Measurements from ENCODE around the gene FOXP1. TPM values are rescaled to one million over a fixed set of nuclear protein-coding genes. Genes with fewer than 3 reads are reported as not detected.

FOXP1 gene
- total RNA-seq, 2 donors from 2014 or later, result 101 to 171 TPM

DNA sequence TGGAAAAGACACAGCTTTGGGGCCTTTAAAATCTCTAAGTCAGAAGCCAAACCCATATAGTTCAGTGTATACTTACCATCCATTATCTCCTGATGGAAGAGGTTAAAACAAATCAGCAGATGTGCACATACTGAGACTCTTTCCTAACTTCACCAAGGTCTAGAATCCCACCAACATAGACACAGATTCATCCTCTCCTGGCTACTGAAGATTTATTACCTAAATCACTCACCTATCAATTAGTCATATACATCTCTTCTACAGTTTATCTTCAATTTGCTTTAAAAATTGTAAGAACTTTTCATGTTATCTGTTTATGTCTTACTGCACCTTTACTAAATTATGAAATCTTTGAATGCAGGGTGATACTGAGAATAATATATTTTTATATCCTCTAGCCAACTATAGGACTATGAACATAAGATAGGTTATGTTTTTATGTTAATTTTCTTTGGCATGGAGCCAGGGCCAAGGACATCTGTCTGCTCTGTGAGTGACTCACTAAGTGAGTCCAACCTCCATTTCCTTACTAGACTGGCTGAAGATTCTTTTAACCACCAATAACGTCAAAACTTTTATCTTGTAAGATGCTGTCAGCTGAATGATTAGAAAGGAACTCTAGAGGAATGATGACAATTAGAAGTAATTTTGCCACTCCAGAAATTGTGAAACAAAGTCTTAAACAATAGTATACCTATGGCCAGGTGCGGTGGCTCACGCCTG, 397.6 kb downstream of the FOXP1 start:
- H3K27ac Mint-ChIP-seq, result peak overlapping the region; percentile 65
- H3K27me3 Mint-ChIP-seq, result no peaks in the 10 kb centered on the region
- H3K36me3 Mint-ChIP-seq (ENCODE audit: low read depth), result peaks cover 40% of the 10 kb centered on the region
- peaks cover 4% of the 10 kb centered on the region for H3K9me3 Mint-ChIP-seq
- peaks cover 23% of the 10 kb centered on the region for H3K4me1 Mint-ChIP-seq
- peak overlapping the region; percentile 28 for H3K4me3 Mint-ChIP-seq
- peak; percentile 78 for ATAC-seq (replicated peaks)

DNA sequence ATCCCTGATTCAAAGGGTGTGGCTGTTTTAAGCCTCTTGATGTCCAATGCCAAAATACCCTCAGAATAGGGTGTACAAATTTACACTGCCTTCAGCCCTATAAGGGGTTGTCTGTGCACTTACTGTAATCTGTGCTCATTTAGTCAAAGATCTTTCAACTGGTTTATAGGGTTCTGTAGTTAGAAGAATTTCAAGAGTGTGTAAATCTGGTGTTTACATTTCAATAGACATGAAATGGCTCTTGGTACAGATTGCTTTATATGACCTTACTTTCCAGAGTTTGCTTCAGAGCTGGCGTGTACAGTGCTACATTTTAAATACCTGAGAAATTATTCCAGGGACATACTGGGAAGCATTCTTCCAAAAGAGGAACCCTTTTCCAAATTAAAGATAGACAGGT, 399.3 kb downstream of the FOXP1 start:
- Mint-ChIP-seq H3K27me3 (no peaks in the 10 kb centered on the region), H3K9me3 (no peaks in the 10 kb centered on the region), H3K27ac (no peak overlapping the region), H3K4me1 (peaks cover 13% of the 10 kb centered on the region), H3K4me3 (no peak overlapping the region), H3K36me3 (ENCODE audit: low read depth) (peaks cover 45% of the 10 kb centered on the region)
- ATAC-seq (replicated peaks), result no peak

DNA sequence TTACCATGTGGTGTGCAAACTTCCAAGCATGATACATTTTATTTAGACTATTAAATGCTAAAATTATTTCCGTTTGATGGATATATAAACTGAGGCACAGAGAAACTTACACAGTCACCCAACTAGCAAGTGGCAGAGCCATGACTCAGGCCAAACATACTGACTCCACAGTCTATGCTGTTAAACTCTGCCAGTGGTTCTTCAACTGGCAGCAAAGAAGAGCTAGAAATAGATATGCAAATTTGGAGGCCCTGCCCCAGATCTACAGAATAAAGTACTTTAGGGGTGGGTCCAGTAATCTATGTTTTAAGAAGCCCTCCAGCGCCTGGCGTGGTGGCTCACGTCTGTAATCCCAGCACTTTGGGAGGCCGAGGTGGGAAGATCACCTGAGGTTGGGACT, 400.0 kb downstream of the FOXP1 start:
- H3K27ac Mint-ChIP-seq, result no peak overlapping the region
- H3K9me3 Mint-ChIP-seq, result no peaks in the 10 kb centered on the region
- H3K36me3 Mint-ChIP-seq (ENCODE audit: low read depth), result peaks cover 40% of the 10 kb centered on the region
- peaks cover 8% of the 10 kb centered on the region for H3K4me1 Mint-ChIP-seq
- no peak for ATAC-seq (replicated peaks)
- no peak overlapping the region for H3K4me3 Mint-ChIP-seq
- H3K27me3 Mint-ChIP-seq, result no peaks in the 10 kb centered on the region

DNA sequence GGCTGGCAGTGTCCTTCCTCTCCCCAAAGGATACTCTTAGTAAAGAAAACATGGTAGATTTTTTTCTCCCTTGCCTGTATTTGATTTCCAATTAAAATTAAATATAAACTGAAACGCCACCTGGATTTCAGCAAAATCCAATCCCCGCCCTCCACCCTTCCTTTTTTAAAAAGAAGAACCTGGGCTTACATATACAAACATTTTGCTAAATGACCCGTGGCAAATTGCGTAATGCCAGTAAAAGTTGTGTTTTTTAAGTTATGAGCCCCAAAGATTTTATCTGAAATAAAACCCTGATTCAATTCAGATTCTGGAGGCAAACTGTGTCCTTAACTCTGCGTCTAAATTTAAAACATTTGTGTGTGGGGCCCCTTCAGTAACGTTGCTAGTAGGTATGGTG, 403.0 kb downstream of the FOXP1 start:
- no peak overlapping the region for H3K27ac Mint-ChIP-seq
- peaks cover 43% of the 10 kb centered on the region for H3K36me3 Mint-ChIP-seq (ENCODE audit: low read depth)
- no peak overlapping the region for H3K4me3 Mint-ChIP-seq
- no peaks in the 10 kb centered on the region for H3K9me3 Mint-ChIP-seq
- H3K27me3 Mint-ChIP-seq, result no peaks in the 10 kb centered on the region
- no peak for ATAC-seq (replicated peaks)
- H3K4me1 Mint-ChIP-seq, result no peaks in the 10 kb centered on the region

DNA sequence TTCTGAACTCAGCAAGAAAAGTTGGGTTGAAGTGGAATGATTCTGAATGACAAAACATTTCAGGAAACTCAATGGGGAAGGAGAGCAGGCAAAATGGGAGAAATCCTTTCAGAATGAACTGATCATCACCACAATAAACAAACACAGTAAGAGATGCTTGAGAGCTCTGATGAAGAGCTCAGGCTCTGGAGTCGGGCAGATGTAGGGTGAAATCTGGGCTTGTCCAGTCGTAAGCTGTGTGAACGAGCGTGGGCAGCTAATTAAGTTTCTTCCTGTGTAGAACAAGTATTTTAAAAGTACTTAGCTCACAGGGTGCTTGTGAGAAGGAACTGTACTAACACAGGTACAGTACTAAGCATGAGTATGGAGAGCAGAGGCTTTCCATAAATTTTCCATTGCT, 406.2 kb downstream of the FOXP1 start:
- H3K36me3 Mint-ChIP-seq (ENCODE audit: low read depth), result peaks cover 45% of the 10 kb centered on the region
- H3K4me1 Mint-ChIP-seq, result peaks cover 6% of the 10 kb centered on the region
- H3K4me3 Mint-ChIP-seq, result no peak overlapping the region
- H3K9me3 Mint-ChIP-seq, result no peaks in the 10 kb centered on the region
- peak overlapping the region; percentile 34 for H3K27ac Mint-ChIP-seq
- no peak for ATAC-seq (replicated peaks)
- H3K27me3 Mint-ChIP-seq, result no peaks in the 10 kb centered on the region

DNA sequence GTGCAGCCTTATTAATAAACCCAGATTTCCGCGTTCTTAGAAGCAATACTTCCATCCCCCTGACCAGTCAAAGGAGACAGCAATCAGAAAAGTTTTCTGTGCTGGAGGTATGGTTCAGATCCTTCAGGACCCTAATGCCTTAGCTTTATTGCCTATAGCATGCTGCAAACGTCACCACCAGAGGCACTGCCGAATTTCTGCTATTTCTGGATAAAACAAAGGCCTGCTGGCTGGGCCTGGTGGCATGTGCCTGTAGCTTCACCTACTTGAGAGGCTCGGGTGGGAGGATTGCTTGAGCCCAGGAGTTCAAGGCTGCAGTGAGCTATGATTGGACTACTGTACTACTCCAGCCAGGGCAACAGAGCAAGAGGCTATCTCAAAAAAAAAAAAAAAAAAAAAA, 407.2 kb downstream of the FOXP1 start:
- Mint-ChIP-seq H3K27me3 (no peaks in the 10 kb centered on the region), H3K4me1 (peaks cover 6% of the 10 kb centered on the region), H3K9me3 (no peaks in the 10 kb centered on the region), H3K4me3 (no peak overlapping the region), H3K36me3 (ENCODE audit: low read depth) (peaks cover 44% of the 10 kb centered on the region), H3K27ac (no peak overlapping the region)
- ATAC-seq (replicated peaks), result no peak

DNA sequence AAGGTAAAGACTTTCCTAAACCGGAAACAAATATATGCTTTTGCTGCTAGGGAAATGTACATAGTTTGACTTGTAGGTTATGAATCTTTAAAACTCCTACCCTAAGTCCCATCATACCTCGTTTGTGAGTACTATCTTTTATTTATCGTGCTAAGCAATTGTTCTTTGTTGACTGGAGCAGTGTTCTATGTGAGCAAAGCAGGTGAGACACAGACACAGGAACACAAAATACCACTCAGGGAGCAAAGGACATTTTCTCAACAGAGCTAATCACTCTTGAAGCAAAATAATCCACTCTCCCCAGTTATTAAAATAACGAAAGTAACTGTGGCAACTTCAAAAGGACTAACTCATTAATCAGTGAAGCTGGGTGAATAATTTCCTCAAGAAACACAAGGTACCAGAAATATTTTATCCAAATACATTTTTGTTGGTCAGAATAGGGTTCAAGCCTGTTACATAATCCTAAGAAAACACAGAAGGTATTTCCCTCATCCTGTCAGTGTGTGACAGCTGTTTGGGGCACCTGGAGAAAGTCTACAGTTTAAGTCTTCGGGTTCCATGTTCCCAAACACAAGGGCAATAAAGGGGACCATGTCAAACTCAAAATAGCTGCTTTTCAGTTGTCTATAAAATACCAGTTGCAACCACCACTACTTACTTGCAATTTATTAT, 407.7 kb downstream of the FOXP1 start:
- peaks cover 39% of the 10 kb centered on the region for H3K36me3 Mint-ChIP-seq (ENCODE audit: low read depth)
- no peak overlapping the region for H3K4me3 Mint-ChIP-seq
- H3K27ac Mint-ChIP-seq, result peak overlapping the region; percentile 3
- ATAC-seq (replicated peaks), result no peak
- H3K9me3 Mint-ChIP-seq, result no peaks in the 10 kb centered on the region
- H3K4me1 Mint-ChIP-seq, result peaks cover 6% of the 10 kb centered on the region
- H3K27me3 Mint-ChIP-seq, result no peaks in the 10 kb centered on the region

DNA sequence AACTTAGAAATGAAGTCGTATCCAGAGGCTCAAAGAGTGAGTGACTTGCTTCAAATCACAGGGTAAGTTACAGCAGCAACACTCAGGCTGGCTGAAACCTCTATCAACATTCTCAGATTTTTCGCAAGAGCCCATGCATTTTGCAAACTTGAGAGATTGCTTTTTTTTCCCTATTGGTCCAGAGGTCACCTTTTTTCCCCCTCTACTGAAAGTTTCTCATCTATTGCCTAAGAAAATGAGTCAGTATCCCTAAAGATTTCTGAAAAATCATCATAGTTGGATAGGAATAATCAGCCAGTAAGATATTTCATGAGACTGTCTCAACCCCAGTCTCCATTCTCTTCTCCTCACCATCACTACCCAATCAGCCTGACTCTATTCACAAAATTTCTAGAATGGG, 410.6 kb downstream of the FOXP1 start:
- Mint-ChIP-seq H3K27ac (no peak overlapping the region), H3K27me3 (no peaks in the 10 kb centered on the region), H3K4me3 (no peak overlapping the region), H3K9me3 (no peaks in the 10 kb centered on the region), H3K36me3 (ENCODE audit: low read depth) (peaks cover 42% of the 10 kb centered on the region), H3K4me1 (peaks cover 6% of the 10 kb centered on the region)
- ATAC-seq (replicated peaks), result no peak

DNA sequence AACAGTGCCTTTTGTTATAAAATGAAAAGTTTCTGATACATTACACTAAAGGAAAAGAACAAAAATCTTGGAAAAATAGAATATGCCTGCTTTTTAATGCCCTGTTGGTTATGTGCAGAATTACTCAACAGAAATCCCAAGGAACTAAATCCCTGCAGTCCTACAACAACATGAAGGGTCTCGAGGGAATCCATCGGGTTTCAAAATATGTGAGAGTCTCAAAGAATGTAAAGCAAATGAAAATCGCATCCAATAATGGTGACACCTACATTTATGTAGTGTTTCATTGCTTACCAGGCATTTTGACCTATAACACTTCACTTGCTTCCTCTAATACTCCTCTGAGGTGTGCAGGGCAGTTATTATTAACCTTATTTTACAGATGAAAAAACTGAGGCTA, 411.3 kb downstream of the FOXP1 start:
- Mint-ChIP-seq H3K4me3 (no peak overlapping the region), H3K27ac (no peak overlapping the region), H3K9me3 (no peaks in the 10 kb centered on the region), H3K27me3 (no peaks in the 10 kb centered on the region), H3K4me1 (peaks cover 6% of the 10 kb centered on the region), H3K36me3 (ENCODE audit: low read depth) (peaks cover 45% of the 10 kb centered on the region)
- ATAC-seq (replicated peaks), result no peak

DNA sequence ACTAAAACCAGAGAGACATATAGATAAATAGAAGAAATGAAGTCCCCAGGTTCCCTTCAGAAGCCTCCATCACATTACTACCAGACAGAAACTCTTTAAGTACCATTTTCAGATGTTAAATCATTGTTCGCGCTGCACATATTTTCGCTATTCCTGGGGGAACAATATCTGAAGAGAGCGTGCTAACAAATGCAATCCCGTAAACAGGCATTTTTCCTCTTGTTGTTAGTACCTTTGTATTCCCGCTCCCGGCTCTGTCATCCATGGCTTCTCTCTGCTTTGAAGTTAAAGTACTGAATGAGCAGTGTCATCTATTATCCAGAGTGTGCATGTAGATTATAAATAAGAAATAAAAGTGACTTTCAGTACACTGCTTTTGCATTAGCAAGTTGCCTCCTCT, 412.3 kb downstream of the FOXP1 start:
- Mint-ChIP-seq H3K4me3 (no peak overlapping the region), H3K27me3 (no peaks in the 10 kb centered on the region), H3K27ac (no peak overlapping the region), H3K9me3 (no peaks in the 10 kb centered on the region), H3K36me3 (ENCODE audit: low read depth) (peaks cover 48% of the 10 kb centered on the region), H3K4me1 (peaks cover 6% of the 10 kb centered on the region)
- ATAC-seq (replicated peaks), result no peak

DNA sequence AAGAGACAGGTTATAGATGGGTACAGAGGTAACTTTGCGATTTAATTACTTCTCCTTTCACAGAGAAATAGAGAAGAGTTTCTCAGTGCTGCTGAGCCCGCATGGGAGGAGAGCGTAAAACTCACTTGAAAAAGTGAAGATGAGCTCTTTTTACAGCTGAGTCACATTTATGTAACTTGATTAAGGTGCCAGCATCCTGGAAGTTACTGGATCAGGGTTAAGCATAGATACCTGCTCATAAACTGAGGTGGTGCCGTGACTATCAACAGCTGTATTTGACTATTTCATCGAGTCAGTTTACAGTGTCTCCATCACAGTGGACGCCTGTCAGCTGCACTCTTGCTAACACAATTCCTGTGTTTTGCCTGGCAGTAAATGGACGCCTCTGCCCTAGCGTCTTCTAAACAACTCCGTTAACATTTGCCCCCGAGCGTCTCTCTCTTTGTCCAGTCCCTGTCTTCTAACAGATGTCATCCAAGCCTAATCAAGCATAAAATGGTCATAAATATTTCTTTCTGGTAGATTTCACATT, 414.6 kb downstream of the FOXP1 start:
- Mint-ChIP-seq H3K9me3 (no peaks in the 10 kb centered on the region), H3K27ac (no peak overlapping the region), H3K4me3 (no peak overlapping the region), H3K27me3 (no peaks in the 10 kb centered on the region), H3K4me1 (peaks cover 6% of the 10 kb centered on the region), H3K36me3 (ENCODE audit: low read depth) (peaks cover 57% of the 10 kb centered on the region)
- no peak for ATAC-seq (replicated peaks)

DNA sequence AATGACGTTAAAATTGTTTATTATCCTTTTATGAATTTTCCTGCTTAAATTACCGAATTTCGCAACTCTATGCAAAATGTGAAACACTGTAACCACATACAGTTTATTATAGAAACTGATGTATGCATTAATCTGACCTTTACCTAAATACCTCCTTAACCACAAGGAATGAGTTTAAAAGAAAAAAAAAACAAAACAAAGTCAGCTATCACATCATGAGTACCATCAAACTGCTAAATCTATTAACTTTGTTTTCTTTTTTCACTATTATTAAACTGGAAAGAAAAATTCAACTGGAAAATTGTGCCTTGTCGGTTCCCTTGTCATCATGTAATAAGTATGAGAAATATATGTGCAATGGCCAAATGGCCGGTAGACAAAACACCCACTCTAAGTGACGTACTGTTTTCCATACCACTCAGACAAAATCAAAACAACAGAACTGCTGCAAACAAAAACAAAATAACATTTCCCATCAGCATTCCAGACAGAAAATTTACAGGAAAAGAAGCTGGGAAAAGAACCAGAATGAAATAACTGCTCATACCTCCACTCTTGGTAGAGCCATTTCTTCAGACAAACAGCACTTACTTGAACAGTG, 415.3 kb downstream of the FOXP1 start:
- peaks cover 52% of the 10 kb centered on the region for H3K36me3 Mint-ChIP-seq (ENCODE audit: low read depth)
- no peak for ATAC-seq (replicated peaks)
- no peak overlapping the region for H3K27ac Mint-ChIP-seq
- H3K4me3 Mint-ChIP-seq, result no peak overlapping the region
- peaks cover under 1% of the 10 kb centered on the region for H3K4me1 Mint-ChIP-seq
- no peaks in the 10 kb centered on the region for H3K9me3 Mint-ChIP-seq
- H3K27me3 Mint-ChIP-seq, result no peaks in the 10 kb centered on the region

DNA sequence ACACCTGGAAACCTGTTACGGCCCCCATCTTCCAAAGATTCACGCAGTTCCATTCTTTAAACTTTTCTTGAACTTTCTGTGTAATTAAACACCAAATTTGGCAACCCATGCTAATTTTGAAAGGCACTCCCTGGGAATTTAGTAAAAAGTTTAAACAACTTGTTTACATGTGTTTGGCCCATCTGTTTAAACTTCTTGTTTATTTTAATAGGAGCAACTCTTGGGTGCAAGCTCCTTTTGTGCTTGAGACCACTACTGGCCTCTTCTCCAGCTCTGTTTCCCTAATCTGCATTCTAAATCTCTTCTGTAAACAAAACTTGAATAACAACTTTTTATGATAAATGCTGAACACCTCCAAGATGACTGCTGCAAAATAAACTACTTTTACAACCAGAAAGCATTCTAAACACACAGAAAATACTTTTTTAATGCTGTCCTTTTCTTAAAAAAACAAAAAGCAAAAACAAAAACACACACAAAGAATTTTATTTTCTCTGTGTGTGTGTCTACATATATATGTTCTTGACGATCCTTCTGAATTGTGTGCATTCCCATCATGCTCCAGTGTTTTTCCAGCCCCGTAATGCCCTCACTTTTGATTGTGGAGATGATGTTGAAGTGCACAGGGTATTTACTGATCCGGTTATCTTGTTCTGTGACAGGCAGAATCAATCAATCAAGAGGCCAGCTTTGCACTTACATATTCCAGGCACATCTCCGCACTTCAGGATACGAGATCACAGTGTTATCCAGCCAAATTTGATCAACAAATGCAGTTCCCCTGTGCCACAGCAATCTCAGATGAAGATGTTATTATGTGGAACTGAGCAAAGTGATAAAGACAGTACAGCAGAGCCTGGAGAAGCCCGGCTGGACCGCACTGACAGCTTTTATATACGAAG, 416.9 kb downstream of the FOXP1 start:
- Mint-ChIP-seq H3K4me1 (peaks cover 12% of the 10 kb centered on the region), H3K9me3 (no peaks in the 10 kb centered on the region), H3K36me3 (ENCODE audit: low read depth) (peaks cover 42% of the 10 kb centered on the region), H3K4me3 (no peak overlapping the region), H3K27me3 (no peaks in the 10 kb centered on the region), H3K27ac (no peak overlapping the region)
- no peak for ATAC-seq (replicated peaks)

DNA sequence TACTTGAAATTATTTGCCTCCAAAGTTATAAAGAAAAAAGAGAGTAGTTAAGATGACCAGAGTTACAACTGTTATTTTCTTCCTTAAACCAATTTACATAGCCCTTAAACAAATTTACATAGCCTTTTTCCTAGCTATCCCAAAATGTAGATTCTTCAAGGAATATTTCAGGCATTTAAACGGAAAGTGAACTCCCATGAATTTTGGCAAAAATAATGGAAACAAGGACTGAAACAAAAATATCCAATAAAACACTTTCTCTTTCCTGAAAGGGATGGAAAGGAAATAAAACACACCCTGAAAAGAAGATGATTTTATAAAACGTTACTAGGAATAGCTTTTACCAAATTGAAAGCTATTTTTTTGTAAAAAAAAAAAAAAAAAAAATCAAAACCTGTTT, 418.6 kb downstream of the FOXP1 start:
- Mint-ChIP-seq H3K36me3 (ENCODE audit: low read depth) (peaks cover 37% of the 10 kb centered on the region), H3K27ac (no peak overlapping the region), H3K27me3 (no peaks in the 10 kb centered on the region), H3K4me1 (peaks cover 22% of the 10 kb centered on the region), H3K4me3 (no peak overlapping the region), H3K9me3 (peaks cover 3% of the 10 kb centered on the region)
- ATAC-seq (replicated peaks), result no peak

Data from activated T-helper 17 cell treated with anti-CD3 and anti-CD28 coated beads, Interleukin-2, amount 50 U/mL, for 72 hours (primary cell).